Measurements from ENCODE around the gene SLC29A3. TPM values are rescaled to one million over a fixed set of nuclear protein-coding genes. Genes with fewer than 3 reads are reported as not detected.

SLC29A3 gene
- total RNA-seq, 1 experiment from 2014 or later, result 9.2 TPM

GRCh38 chr10:71396711-71397295, 77.7 kb downstream of the SLC29A3 start, which contains the start of gene CDH23:
TSS of gene CDH23 (plus strand) at chr10:71396920. CDS start at chr10:71439832, 42,912 bp downstream.
- no peak within 1 kb of the TSS for H3K56ac ChIP-seq (ENCODE audit: insufficient read length, low read depth, low read length)
- no peak within 1 kb of the TSS for H2BK15ac ChIP-seq (ENCODE audit: low read depth, low read length)
- 0 out of 2 replicates have a peak within 1 kb of the TSS, but pooled peaks have one; percentile 8 for H3K14ac ChIP-seq (ENCODE audit: insufficient read depth, low read length)
- no peak within 1 kb of the TSS for H2BK120ac ChIP-seq (ENCODE audit: low read depth, low read length, poor library complexity, severe bottlenecking)
- H3K79me1 ChIP-seq (ENCODE audit: insufficient read depth, low read depth, low read length, poor library complexity, severe bottlenecking), result no peaks in the 10 kb centered on the region
- H4K91ac ChIP-seq (ENCODE audit: insufficient read length, low read depth, low read length), result no peak within 1 kb of the TSS
- Mint-ChIP-seq H3K9me3 (no peaks in the 10 kb centered on the region), H3K4me1 (peaks cover 14 to 18% of the 10 kb centered on the region in 2 experiments), H3K36me3 (ENCODE audit: insufficient read depth in 1 of 3, low read depth in 3 of 3) (peaks cover 0 to 1% (median 0%) of the 10 kb centered on the region in 3 experiments; a peak in 1 of 7 replicates), H3K27ac (peak within 1 kb of the TSS in 1 of 3 experiments; percentile 90; a peak in 1 of 7 replicates), H3K27me3 (ENCODE audit: low read depth) (peaks cover 92% of the 10 kb centered on the region), H3K4me3 (peak within 1 kb of the TSS; percentile 60 to 83)
- no peak within 1 kb of the TSS for H3K18ac ChIP-seq (ENCODE audit: insufficient read length, low read depth, low read length)
- no peak within 1 kb of the TSS for H2AFZ ChIP-seq (ENCODE audit: low read length)
- H4K5ac ChIP-seq (ENCODE audit: insufficient read length, low read depth, low read length), result no peak within 1 kb of the TSS
- peaks cover 25% of the 10 kb centered on the region; the same call in 1 of the 2 replicates for H3K27me3 ChIP-seq (ENCODE audit: insufficient read depth, low read length)
- WGBS (ENCODE audit: extremely low coverage, insufficient read length, low lambda C conversion rate), result no CpG with 5 or more reads among the region's 91 CpGs
- H3K9ac ChIP-seq (ENCODE audit: extremely low read depth, insufficient read length, low read length), result no peak within 1 kb of the TSS
- no peak within 1 kb of the TSS for H3K23ac ChIP-seq (ENCODE audit: insufficient read length, low read depth, low read length)
- peaks cover 6% of the 10 kb centered on the region for H3K23me2 ChIP-seq (ENCODE audit: insufficient read length, low read depth, low read length, poor library complexity, severe bottlenecking)
- peak; percentile 80 for DNase-seq
- no peak within 1 kb of the TSS for H3T11ph ChIP-seq (ENCODE audit: low read length)
- H2BK20ac ChIP-seq (ENCODE audit: low read depth, low read length, poor library complexity, severe bottlenecking), result no peak within 1 kb of the TSS
- no peaks in the 10 kb centered on the region for H3K79me2 ChIP-seq (ENCODE audit: insufficient read depth, low read length)
- no peak within 1 kb of the TSS for H3K4ac ChIP-seq (ENCODE audit: low read depth, low read length)
- H3K4me1 ChIP-seq (ENCODE audit: insufficient read depth, low read length), result peaks cover 3% of the 10 kb centered on the region; the same call in 1 of the 2 replicates
- no peaks in the 10 kb centered on the region for H3K9me3 ChIP-seq (ENCODE audit: control insufficient read depth, low read depth, low read length)
- H3K27ac ChIP-seq (ENCODE audit: insufficient read length, low read depth, low read length), result no peak within 1 kb of the TSS
- H4K20me1 ChIP-seq (ENCODE audit: control insufficient read depth, insufficient read depth, insufficient read length), result no peaks in the 10 kb centered on the region
- no peak within 1 kb of the TSS for H2AK5ac ChIP-seq (ENCODE audit: insufficient read length, low read length)
- no peak within 1 kb of the TSS for H2BK5ac ChIP-seq (ENCODE audit: insufficient read length, low read length)
- no peak within 1 kb of the TSS for H4K8ac ChIP-seq (replicated peaks; ENCODE audit: insufficient read length, low read depth, low read length)
- peak within 1 kb of the TSS; percentile 65 for H3K4me2 ChIP-seq (ENCODE audit: insufficient read depth, insufficient read length, low read length)
- no peak for TF ChIP-seq CTCF (conservative IDR thresholded peaks at IDR 0.05)
- H2BK12ac ChIP-seq (ENCODE audit: insufficient read length, low read depth, low read length), result no peak within 1 kb of the TSS

All from H9 (cell line).